HUDEP-2 (cell line): ENCODE measurements around the gene GPATCH3.
"Not testable (repeated sequence)": the region's sequence is repeated elsewhere in the genome, so short reads cannot be mapped to it uniquely, and the experiment has no call there.

Experiments
- DNase-seq, 76 experiments: peaks; one replicate each; lab custom pipeline; 2025; ENCODE audit not compliant: unreplicated experiment in 76 of 76; lab: John Stamatoyannopoulos, UW

The GPATCH3 gene

DNA sequence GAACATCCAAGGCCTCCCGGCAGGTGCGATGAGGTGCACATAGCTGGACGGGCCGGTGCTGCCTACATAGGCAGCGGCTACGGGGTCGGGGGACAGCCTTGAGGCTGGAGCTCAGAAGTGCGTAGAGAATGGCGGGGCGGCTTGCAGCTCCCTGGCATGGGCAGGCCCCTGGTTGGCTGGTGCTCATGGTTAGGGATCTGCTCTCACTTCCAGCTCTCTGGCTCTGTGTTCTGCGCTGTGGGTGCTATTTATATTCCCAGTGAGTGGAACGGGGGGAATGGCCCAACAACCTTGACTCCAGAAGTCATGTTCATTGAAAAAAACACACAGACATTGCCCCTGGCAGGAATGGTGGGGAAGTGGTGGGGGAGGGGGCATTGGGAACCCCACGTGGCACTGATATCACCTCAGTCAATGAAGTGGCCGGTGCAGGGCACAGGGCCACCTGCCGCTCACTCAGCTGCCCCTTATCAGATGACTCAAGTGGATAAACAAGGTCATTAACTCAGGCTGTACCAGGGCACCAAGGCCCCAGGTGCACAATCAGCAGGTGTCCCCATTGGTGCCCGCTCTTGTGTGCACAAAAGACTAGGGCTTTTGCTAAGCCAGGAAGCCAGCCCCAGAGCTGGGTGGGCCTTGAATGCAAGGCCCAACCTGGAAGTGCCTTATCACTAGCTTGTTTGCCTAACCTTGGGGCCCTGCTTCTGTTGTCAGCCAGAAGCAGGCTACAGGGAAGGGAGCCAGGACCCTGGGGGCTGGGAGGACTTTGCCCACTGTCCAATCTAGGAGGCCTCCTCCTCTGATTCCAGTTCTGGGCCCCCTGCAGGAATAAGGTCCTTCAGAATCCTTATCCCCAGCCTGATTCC lies 13.7 kb upstream of the GPATCH3 start, which contains the start of gene NR0B2:
TSS of gene NR0B2 (minus strand) at position 222 of the 866 bp plus-strand sequence. CDS start at position 187, 35 bp downstream.
- DNase-seq, result peak in 68 of 76 experiments; percentile 10 to 80 (median 58)

GRCh38 chr1:26913389-26913753 lies 13.1 kb upstream of the GPATCH3 start:
- DNase-seq, result peak in 2 of 76 experiments; percentile 6 to 37

DNA sequence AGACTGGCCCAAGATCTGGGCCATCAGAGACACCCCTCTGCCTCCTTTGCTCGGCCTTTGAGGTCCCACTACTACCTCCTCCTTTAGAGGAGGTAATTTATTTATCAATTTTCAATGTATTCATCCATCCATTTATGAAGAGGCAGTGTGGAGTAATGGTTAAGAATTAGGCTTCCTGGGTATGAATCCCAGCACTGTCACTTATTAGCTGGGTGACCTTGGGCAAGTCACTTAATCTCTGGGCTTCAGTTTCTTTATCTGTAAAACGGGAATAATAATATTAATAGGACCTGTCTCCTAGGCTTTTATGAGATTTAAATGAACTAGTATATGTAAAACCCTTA lies 11.9 kb upstream of the GPATCH3 start:
- no peak for DNase-seq

DNA sequence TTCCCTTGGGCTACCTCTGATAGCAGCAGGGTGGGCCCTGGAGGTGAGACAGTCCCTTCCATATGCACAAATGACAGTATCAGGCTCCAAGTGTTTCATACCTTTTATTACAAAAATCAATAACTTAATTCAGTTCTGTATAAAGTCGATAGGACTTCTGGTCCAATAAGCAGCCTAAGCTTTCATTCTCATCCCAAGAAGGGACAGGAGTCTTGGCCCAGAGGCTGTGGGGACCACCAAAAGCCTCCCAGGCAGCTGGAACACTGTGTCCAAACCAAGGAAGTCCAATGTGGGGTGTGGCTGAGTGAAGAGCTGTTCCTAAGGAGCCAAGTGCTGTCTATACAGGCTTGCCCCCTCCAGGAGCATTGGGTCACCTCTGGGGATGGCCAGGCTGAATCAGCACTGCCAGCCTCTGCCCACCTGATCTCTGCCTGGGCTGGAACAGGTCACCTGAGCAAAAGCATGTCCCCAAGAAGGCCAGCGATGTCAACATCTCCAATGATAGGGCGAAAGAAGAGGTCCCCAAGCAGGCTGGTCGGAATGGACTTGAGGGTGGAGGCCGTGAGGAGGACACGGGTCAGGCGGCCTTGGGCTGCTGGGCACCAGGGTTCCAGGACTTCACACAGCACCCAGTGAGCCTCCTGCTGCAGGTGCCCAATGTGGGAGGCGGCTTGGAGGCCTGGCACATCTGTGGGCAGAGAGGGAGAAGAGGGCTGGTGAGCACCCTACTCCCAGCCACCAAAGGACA lies 11.3 kb upstream of the GPATCH3 start:
- no peak for DNase-seq

- DNase-seq, result no peak
Observed at GRCh38 chr1:26910343-26911160, 10.3 kb upstream of the GPATCH3 start.

- DNase-seq, result no peak
Observed at GRCh38 chr1:26909951-26910342, 9.7 kb upstream of the GPATCH3 start.

GRCh38 chr1:26907071-26907917 lies 7.0 kb upstream of the GPATCH3 start:
- DNase-seq, result no peak

DNA sequence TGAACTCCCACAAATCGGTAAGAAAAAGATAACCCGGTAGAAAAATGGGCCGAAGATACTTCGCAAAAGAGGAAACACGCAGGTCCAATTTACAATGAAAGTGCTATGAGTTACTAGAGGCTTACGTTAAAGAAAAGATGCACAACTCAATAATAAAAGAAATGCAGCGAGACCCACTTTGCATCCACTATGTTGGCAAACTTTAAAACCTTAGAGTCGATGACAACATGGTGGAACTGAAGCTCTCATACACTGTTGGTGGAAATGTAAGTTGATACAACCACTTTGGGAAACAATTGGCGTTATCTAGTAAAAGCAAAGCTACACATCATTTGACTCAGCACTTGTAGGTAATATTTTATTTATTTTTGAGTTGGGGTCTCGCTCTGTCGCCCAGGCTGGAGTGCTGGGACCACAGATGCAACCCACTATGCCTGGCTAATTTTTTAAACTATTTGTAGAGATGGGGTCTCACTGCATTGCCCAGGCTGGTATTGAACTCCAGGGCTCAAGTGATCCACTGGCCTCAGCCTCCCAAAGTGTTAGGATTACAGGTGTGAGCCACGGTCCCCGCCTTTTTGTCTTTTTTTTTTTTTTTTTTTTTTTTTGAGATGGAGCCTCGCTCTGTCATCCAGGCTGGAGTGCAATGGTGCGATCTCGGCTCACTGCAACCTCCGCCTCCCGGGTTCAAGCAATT lies 696 bp upstream of the GPATCH3 start:
- no peak for DNase-seq

DNA sequence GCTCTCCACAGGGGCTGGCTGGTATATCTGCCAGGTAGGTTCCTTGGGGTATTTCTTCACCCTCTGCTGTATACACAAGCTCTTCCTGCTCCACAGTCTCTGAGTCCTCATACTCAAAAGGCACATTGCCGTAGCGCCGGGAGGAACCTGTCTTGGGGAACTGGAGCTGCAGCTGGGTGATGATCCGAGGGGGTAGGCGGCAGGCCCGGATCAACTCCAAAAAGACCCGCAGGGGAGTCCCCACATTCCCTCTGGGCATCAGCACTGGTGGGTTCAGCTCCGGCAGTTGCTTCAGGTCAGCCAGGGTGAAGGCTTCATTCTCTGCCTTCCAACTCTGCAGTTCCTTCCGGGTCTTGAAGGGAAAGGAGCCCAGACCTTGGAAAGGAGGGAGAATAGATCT lies 2.9 kb downstream of the GPATCH3 start:
- DNase-seq, result no peak

- no peak for DNase-seq
Observed at GRCh38 chr1:26894263-26894662, 6.0 kb downstream of the GPATCH3 start.

GRCh38 chr1:26890467-26890796 lies 9.8 kb downstream of the GPATCH3 start:
- DNase-seq, result peak in 3 of 76 experiments; percentile 35 to 53 (median 44)

- peak in 73 of 76 experiments; percentile 38 to 83 (median 69) for DNase-seq
Observed at GRCh38 chr1:26889551-26890466, 10.5 kb downstream of the GPATCH3 start, which contains the start of gene GPN2. TSS of gene GPN2 (minus strand) at chr1:26890283. CDS start at chr1:26890096, 187 bp downstream.

GRCh38 chr1:26888231-26888630 lies 12.0 kb downstream of the GPATCH3 start:
- no peak for DNase-seq

GRCh38 chr1:26887125-26887524 lies 13.1 kb downstream of the GPATCH3 start:
- DNase-seq, result peak in 16 of 76 experiments; percentile 2 to 23 (median 14)

DNA sequence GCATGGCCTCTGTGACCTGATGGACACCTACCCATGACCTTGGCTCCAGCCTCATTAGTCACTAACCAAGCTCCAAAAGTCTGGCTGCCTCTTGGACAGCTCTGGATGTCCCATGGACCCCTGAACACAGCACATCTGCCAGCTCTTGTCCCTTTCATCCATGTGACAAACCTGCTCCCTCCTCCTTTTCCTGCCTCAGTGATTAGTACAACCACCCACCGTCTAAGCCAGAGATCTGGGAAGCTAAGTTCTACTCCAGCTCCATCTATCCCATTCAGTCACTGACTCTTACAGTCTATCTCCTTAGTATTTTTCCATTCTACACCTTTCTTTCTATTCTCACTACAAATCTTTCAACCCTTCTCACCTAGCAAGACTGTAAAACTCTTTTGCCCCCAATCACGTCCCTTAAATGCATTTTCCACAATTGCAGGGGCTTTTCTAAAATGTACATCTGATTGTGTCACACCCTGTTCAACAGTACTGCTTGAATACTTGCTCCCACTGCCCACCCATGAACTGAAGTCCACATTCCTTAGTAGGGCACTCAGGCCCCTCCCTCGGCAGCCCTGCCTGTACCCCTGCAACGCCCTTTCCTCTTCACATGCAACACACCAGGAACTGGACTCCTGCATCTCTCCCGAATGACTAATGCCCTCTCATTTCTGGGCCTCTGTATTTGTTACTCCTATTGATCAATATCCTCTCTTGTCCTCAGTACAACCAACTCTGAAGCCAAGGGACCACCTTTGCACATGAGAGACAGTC lies 17.4 kb downstream of the GPATCH3 start:
- no peak for DNase-seq

- not testable (repeated sequence) for DNase-seq
Observed at GRCh38 chr1:26881611-26882010, 18.7 kb downstream of the GPATCH3 start.

GRCh38 chr1:26879793-26880192 lies 20.5 kb downstream of the GPATCH3 start:
- no peak for DNase-seq

DNA sequence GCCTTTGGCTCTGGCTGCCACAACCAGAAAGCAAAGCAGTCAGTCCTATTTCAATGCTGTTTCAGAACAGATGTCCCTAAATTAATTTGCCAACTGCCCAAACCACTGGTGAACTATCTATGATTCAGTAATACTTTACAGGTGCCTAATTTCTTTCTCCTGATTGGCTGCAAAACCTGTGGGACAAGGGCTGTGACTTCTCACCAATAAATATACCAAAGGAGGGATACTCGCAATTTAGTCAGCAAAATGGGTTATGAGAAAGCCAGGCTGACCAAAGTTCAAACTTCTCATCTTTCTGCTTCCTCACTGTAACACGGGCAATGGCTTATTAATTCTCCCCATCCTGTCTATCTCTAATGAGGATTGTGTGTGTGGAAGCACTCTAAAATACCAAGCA lies 22.9 kb downstream of the GPATCH3 start:
- no peak for DNase-seq
